Aorta (tissue), 5 donors: ENCODE results near the gene CLEC4A. TPM values are rescaled to one million over a fixed set of nuclear protein-coding genes. Genes with fewer than 3 reads are reported as not detected.
"Not testable (repeated sequence)": the region's sequence is repeated elsewhere in the genome, so short reads cannot be mapped to it uniquely, and the experiment has no call there.

ENCODE experiments used
- ATAC-seq: fragments of 200-7000 bp; cut with Tn5 transposase; one replicate; pipeline ENCODE4 v1.9.1; 2022; ENCODE audit warnings: moderate library complexity; ENCODE audit not compliant: low FRiP score
- DNase-seq, 2 donors: peaks; one replicate each; pipeline ENCODE4 v3.0.0-alpha.2; 2020
- H3K27ac ChIP-seq, 2 donors: one replicate each; pipeline ENCODE4 v1.5.1; 2013; ENCODE audit warnings: low read length in 2 of 2, mild to moderate bottlenecking in 2 of 2, moderate library complexity in 2 of 2, control low read depth in 1 of 2, inconsistent platforms in 1 of 2, low read depth in 1 of 2
- H3K27me3 ChIP-seq, 2 donors: one replicate each; pipeline ENCODE4 v1.6.1; 2013; ENCODE audit warnings: control low read depth in 1 of 2, low read length in 1 of 2, mild to moderate bottlenecking in 1 of 2, moderate library complexity in 1 of 2; ENCODE audit not compliant: insufficient read depth in 2 of 2, control insufficient read depth in 1 of 2
- H3K36me3 ChIP-seq, 2 donors: one replicate each; pipeline ENCODE4 v1.6.1; 2013; ENCODE audit warnings: control low read depth in 1 of 2, low read length in 1 of 2, mild to moderate bottlenecking in 1 of 2; ENCODE audit not compliant: insufficient read depth in 2 of 2, control insufficient read depth in 1 of 2
- H3K4me1 ChIP-seq, 2 donors: one replicate each; pipeline ENCODE4 v1.6.1; 2013; ENCODE audit warnings: low read length in 2 of 2, control low read depth in 1 of 2, mild to moderate bottlenecking in 1 of 2, moderate library complexity in 1 of 2; ENCODE audit not compliant: insufficient read depth in 2 of 2, control insufficient read depth in 1 of 2
- H3K4me3 ChIP-seq, 2 donors: one replicate each; pipeline ENCODE4 v1.5.1; 2013; ENCODE audit warnings: low read length in 2 of 2, control low read depth in 1 of 2, mild to moderate bottlenecking in 1 of 2
- H3K9me3 ChIP-seq: one replicate; pipeline ENCODE4 v1.6.1; 2013; ENCODE audit warnings: mild to moderate bottlenecking, low read length; ENCODE audit not compliant: control insufficient read depth
- WGBS, 2 donors: extraction: QIAGEN DNeasy Blood & Tissue Kit; methylation state at CpG; one replicate each; pipeline ENCODE4 v1.1.7; 2013; 5-methylcytosine and 5-hydroxymethylcytosine counted together
- intact Hi-C, 2 donors: fragments of 100-400 bp; cut with DNase I; formaldehyde crosslinking; loops; one replicate each; pipeline versions ENCODE4 v1.14.2 to v1.15.0; 2022
- polyA plus RNA-seq, 2 donors: library from polyadenylated mRNA; stranded (reverse); fragments of 200-250 nt; gene quantifications; one replicate each; pipeline ENCODE4 v1.2.3, GENCODE V29; 2013
- total RNA-seq, 2 donors: library from RNA; stranded (reverse); fragmentation: NEBNext Ultra II Directional; extraction: Animal tissue kit (Norgen Biotek cat#: 25700); gene quantifications; one replicate each; pipeline ENCODE4 v1.2.1, GENCODE V29; 2021
- donor health status: healthy with polysubstance abuse.
- donor health status: Bipolar disorder and iron deficiency.
- donor health status: DM: no; HTN: no; CAD: no.
- donor health status: DM: no; HTN: no; CAD: no.
- donor health status: DM: yes; HTN: yes; CAD: no.

The CLEC4A gene
- total and polyA plus RNA-seq, 4 donors = 3.0 to 8.4 (median 4.5) TPM

DNA sequence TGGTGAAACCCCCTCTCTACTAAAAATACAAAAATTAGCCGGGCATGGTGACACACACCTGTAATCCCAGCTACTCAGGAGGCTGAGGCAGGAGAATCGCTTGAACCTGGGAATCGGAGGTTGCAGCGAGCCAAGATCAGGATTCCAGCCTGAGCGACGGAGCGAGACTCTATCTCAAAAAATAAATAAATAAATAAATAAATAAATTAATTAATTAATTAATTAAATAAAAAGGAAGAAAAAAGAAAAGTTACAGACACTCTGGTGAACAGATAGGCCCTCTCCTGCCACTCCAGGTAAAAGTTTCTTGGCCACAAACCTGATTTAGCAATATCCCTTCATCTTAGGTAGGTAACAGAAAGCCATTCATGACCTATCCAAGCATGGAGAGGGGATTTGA lies 59.5 kb downstream of the CLEC4A start:
- H3K27me3 ChIP-seq, intact Hi-C loops, H3K4me1 ChIP-seq, DNase-seq, H3K27ac ChIP-seq, H3K9me3 ChIP-seq, H3K36me3 ChIP-seq, H3K4me3 ChIP-seq, ATAC-seq: not testable (repeated sequence)
- 97 to 99% methylated on average over 7 of the region's 7 CpGs for WGBS, 2 donors

DNA sequence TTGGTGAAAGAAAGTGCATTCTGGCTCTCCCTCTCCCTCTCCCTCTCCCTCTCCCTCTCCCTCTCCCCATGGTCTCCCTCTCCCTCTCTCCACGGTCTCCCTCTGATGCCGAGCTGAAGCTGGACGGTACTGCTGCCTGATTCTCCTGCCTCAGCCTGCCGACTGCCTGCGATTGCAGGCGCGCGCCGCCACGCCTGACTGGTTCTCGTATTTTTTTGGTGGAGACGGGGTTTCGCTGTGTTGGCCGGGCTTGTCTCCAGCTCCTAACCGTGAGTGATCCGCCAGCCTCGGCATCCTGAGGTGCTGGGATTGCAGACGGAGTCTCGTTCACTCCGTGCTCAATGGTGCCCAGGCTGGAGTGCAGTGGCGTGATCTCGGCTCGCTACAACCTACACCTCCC lies 59.9 kb downstream of the CLEC4A start:
- DNase-seq, H3K36me3 ChIP-seq, intact Hi-C loops, H3K4me1 ChIP-seq, H3K9me3 ChIP-seq, H3K4me3 ChIP-seq, H3K27ac ChIP-seq, H3K27me3 ChIP-seq, ATAC-seq: not testable (repeated sequence)
- 96 to 99% methylated on average over 17 to 23 of the region's 23 CpGs for WGBS, 2 donors

DNA sequence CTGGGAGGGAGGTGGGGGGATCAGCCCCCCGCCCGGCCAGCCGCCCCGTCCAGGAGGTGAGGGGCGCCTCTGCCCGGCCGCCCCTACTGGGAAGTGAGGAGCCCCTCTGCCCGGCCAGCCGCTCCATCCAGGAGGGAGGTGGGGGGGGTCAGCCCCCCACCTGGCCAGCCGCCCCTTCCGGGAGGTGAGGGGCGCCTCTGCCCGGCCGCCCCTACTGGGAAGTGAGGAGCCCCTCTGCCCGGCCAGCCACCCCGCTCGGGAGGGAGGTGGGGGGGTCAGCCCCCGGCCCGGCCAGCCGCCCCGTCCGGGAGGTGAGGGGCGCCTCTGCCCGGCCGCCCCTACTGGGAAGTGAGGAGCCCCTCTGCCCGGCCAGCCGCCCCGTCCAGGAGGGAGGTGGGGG lies 60.8 kb downstream of the CLEC4A start:
- H3K4me1 ChIP-seq, H3K4me3 ChIP-seq, intact Hi-C loops, DNase-seq, H3K27ac ChIP-seq, ATAC-seq, H3K27me3 ChIP-seq, H3K9me3 ChIP-seq, H3K36me3 ChIP-seq: not testable (repeated sequence)
- WGBS, 2 donors = 94% methylated on average over 28 of the region's 28 CpGs; no CpG with 5 or more reads in 1 of the 2 donors

DNA sequence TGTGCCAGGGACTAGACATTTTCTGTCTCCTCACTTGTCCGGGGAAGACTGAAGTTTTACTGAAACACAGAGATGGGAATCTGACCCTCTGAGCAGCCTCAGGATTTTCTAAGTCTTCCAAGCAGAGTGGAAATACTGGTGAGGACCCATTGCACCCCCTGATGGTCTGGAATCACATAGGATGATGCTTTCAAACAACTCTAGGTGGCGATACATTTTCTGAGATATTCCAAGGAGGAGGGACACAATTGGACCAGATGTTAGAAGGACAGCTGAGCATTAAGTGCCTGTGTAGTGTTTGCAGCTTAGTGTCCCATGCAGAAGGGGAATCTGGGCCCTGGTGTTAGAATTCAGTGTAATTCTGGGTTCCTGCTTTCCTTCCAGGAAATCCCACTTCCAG lies 64.7 kb downstream of the CLEC4A start:
- H3K4me3 ChIP-seq, DNase-seq, ATAC-seq, H3K4me1 ChIP-seq, intact Hi-C loops, H3K27me3 ChIP-seq, H3K36me3 ChIP-seq, H3K27ac ChIP-seq, H3K9me3 ChIP-seq: not testable (repeated sequence)
- 78 to 79% methylated on average over 2 of the region's 2 CpGs for WGBS, 2 donors

Other genes starting within 250 kb of the CLEC4A start
- 100 to 1,000 TPM; 142 to 178 TPM for gene SLC2A3, start 187.4 kb upstream of the CLEC4A start, total RNA-seq
- 1 to 10 TPM; 6.0 to 7.4 TPM for gene SLC2A3, start 187.4 kb upstream of the CLEC4A start, polyA plus RNA-seq
- 10 to 100 TPM; 29.8 to 32.1 TPM for gene FOXJ2, start 90.9 kb upstream of the CLEC4A start, total RNA-seq
- gene FOXJ2, start 90.9 kb upstream of the CLEC4A start, polyA plus RNA-seq = 10 to 100 TPM in 1 of 2 donors, 1 to 10 TPM in 1; 6.0 to 12.1 TPM
- 10 to 100 TPM; 23.4 to 39.8 TPM for gene C3AR1, start 57.3 kb upstream of the CLEC4A start, total RNA-seq
- 10 to 100 TPM in 1 of 2 donors, 1 to 10 TPM in 1; 4.8 to 23.9 TPM for gene C3AR1, start 57.3 kb upstream of the CLEC4A start, polyA plus RNA-seq
- gene NECAP1, start 41.3 kb upstream of the CLEC4A start, total RNA-seq = 10 to 100 TPM; 29.6 to 33.2 TPM
- 10 to 100 TPM; 13.6 to 20.1 TPM for gene NECAP1, start 41.3 kb upstream of the CLEC4A start, polyA plus RNA-seq
- not detected for gene ZNF705A, start 33.4 kb downstream of the CLEC4A start, total RNA-seq
- not detected for gene ZNF705A, start 33.4 kb downstream of the CLEC4A start, polyA plus RNA-seq
- under 1 TPM; 0.27 to 0.32 TPM for gene FAM90A1, start 104.0 kb downstream of the CLEC4A start, total RNA-seq
- gene FAM90A1, start 104.0 kb downstream of the CLEC4A start, polyA plus RNA-seq = under 1 TPM in 1 of 2 donors, not detected in 1; 0.13 TPM